ENCODE measurements around the gene RHOC.

Gene RHOC

DNA sequence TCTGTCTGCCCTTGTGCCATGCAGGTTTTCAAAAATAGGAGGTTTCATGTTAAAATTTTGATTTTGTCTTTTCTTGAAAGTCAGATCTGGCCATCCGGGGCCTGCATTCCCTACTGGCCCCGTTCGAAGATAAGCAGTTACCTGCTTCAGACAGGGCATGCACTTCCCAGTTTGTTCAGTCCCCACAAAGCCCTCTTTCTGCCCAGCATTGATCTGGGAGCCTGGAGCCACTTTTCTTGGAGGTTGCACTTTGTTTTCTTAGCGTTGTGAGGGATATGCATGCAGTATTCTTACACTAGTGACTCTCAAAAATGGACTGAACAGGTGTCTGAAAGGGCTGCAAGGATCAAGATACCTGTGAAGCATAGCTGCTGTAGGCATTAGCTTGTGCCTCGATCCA, 21.0 kb downstream of the RHOC start:
- H3K27ac ChIP-seq = no peak overlapping the region
- H3K4me3 ChIP-seq (ENCODE audit: low read depth, low read length) = no peak overlapping the region
- TF ChIP-seq, protein P1, sequence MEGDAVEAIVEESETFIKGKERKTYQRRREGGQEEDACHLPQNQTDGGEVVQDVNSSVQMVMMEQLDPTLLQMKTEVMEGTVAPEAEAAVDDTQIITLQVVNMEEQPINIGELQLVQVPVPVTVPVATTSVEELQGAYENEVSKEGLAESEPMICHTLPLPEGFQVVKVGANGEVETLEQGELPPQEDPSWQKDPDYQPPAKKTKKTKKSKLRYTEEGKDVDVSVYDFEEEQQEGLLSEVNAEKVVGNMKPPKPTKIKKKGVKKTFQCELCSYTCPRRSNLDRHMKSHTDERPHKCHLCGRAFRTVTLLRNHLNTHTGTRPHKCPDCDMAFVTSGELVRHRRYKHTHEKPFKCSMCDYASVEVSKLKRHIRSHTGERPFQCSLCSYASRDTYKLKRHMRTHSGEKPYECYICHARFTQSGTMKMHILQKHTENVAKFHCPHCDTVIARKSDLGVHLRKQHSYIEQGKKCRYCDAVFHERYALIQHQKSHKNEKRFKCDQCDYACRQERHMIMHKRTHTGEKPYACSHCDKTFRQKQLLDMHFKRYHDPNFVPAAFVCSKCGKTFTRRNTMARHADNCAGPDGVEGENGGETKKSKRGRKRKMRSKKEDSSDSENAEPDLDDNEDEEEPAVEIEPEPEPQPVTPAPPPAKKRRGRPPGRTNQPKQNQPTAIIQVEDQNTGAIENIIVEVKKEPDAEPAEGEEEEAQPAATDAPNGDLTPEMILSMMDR (IDR thresholded peaks at IDR 0.05) = no peak
- H3K4me1 ChIP-seq = no peaks in the 10 kb centered on the region
- H2AFZ ChIP-seq = no peak overlapping the region
- H3K27me3 ChIP-seq (ENCODE audit: control insufficient read depth, insufficient read depth, low read length) = no peaks in the 10 kb centered on the region
- H3K36me3 ChIP-seq (ENCODE audit: control insufficient read depth, insufficient read depth, low read length) = no peaks in the 10 kb centered on the region
- no peaks in the 10 kb centered on the region for H3K9me3 ChIP-seq (ENCODE audit: control insufficient read depth, low read length)
- no peak overlapping the region for H3K4me2 ChIP-seq (ENCODE audit: low read length)
- H3K9ac ChIP-seq = no peak overlapping the region
- no peaks in the 10 kb centered on the region for H3K79me2 ChIP-seq

DNA sequence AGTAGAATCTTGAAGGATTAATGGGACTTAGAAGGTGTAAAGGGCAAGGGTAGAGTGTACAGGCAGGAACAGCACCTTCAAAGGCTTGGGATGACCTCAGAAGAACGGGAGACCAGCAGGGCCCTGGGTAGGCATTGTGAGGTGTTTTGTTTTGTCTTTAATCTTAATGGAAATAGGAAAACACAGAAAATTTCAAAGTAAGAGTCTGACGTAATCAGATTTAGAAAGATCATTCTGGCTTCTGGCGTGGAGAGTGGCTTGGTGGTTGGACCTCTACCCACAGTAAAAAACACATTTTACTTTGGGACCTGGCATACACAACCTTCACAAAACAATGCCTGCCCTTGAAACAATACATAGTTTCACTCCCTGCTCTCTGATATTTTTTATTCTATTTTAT, 28.3 kb downstream of the RHOC start:
- no peak overlapping the region for H3K27ac ChIP-seq
- no peaks in the 10 kb centered on the region for H3K9me3 ChIP-seq (ENCODE audit: control insufficient read depth, low read length)
- no peaks in the 10 kb centered on the region for H3K36me3 ChIP-seq (ENCODE audit: control insufficient read depth, insufficient read depth, low read length)
- H3K4me3 ChIP-seq (ENCODE audit: low read depth, low read length) = no peak overlapping the region
- TF ChIP-seq, protein P1 (IDR thresholded peaks at IDR 0.05) = no peak
- no peaks in the 10 kb centered on the region for H3K27me3 ChIP-seq (ENCODE audit: control insufficient read depth, insufficient read depth, low read length)
- no peak overlapping the region for H3K4me2 ChIP-seq (ENCODE audit: low read length)
- no peak overlapping the region for H3K9ac ChIP-seq
- H2AFZ ChIP-seq = no peak overlapping the region
- H3K79me2 ChIP-seq = peaks cover 3% of the 10 kb centered on the region
- peaks cover 5% of the 10 kb centered on the region for H3K4me1 ChIP-seq

DNA sequence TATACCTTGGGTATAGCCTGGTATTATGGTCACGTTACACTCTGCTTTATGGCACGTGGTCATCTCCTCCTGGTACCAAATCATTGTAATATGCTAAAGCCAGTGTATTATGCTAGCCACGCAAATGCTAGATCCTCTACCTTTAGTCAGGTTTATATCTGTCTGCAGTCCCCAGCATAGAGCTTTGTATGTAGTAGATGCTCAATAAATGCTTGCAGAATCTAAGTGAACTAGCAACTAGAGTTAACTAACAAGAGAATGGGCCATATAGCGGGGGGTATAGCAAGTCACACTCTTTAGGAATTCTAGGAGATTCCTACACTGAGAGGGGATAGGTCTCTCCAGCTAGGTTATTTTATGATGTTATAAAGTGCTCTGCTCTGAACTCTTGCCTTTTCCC, 29.4 kb downstream of the RHOC start:
- no peak overlapping the region for H3K27ac ChIP-seq
- no peaks in the 10 kb centered on the region for H3K27me3 ChIP-seq (ENCODE audit: control insufficient read depth, insufficient read depth, low read length)
- no peak overlapping the region for H2AFZ ChIP-seq
- peaks cover 3% of the 10 kb centered on the region for H3K79me2 ChIP-seq
- H3K36me3 ChIP-seq (ENCODE audit: control insufficient read depth, insufficient read depth, low read length) = no peaks in the 10 kb centered on the region
- no peak overlapping the region for H3K9ac ChIP-seq
- no peaks in the 10 kb centered on the region for H3K9me3 ChIP-seq (ENCODE audit: control insufficient read depth, low read length)
- TF ChIP-seq, protein P1 (IDR thresholded peaks at IDR 0.05) = no peak
- no peak overlapping the region for H3K4me3 ChIP-seq (ENCODE audit: low read depth, low read length)
- H3K4me1 ChIP-seq = peaks cover 6% of the 10 kb centered on the region
- no peak overlapping the region for H3K4me2 ChIP-seq (ENCODE audit: low read length)

DNA sequence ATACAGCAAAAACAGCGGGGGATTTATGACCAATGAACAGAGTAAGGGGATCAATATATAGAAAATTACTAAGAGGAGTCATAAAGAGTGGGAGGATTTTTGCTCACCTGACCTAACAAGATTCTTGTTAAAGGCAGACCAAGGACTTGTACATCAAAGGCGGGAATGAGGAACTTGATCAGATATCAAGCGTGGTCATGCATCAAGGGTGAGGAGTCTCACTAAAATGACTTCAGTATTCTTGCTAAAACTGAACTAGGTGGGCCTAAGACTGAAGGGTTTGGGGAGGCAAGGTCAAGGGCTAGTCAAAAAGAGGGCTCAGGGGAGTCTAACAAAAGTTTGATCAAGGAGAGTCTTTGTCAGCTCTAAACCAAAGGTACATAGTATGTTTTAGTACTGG, 30.4 kb downstream of the RHOC start:
- no peaks in the 10 kb centered on the region for H3K9me3 ChIP-seq (ENCODE audit: control insufficient read depth, low read length)
- H2AFZ ChIP-seq = no peak overlapping the region
- H3K4me3 ChIP-seq (ENCODE audit: low read depth, low read length) = peak overlapping the region; percentile 92
- no peaks in the 10 kb centered on the region for H3K36me3 ChIP-seq (ENCODE audit: control insufficient read depth, insufficient read depth, low read length)
- H3K27me3 ChIP-seq (ENCODE audit: control insufficient read depth, insufficient read depth, low read length) = no peaks in the 10 kb centered on the region
- H3K79me2 ChIP-seq = peaks cover 3% of the 10 kb centered on the region
- peak overlapping the region; percentile 34 for H3K4me2 ChIP-seq (ENCODE audit: low read length)
- H3K4me1 ChIP-seq = peaks cover 6% of the 10 kb centered on the region
- TF ChIP-seq, protein P1 (IDR thresholded peaks at IDR 0.05) = no peak
- H3K27ac ChIP-seq = no peak overlapping the region
- H3K9ac ChIP-seq = no peak overlapping the region

DNA sequence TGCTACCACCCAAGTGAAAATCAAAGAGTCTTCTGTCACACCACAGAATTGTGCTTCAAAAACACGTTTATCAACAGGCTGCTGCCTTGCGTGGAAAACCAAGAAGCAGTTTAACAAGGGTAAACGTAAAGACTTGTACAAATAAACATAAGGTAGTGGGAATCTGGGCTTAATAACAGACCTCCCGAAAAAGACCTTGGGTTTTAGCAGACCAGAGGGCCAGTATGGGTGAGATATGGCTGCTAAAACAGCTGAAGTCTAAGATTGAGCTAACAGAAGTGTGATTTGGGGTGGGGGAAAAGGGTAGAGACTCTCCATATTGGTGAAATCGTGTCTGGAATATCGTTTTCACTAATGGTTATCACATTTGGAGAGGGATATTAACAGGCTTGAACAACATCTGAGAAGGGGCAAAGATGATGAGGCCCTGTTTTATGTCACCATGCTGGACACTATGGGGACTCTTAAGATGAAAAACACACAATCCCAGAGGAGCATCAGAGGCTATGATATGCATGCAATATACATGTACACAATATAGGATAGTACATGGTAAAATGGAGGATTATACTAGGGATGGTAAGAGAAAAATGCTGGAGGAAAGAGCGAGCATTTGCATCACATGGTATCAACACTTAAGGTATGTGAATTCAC, 31.1 kb downstream of the RHOC start:
- Histone ChIP-seq H3K9me3 (ENCODE audit: control insufficient read depth, low read length) (no peaks in the 10 kb centered on the region), H2AFZ (peak overlapping the region; percentile 90), H3K36me3 (ENCODE audit: control insufficient read depth, insufficient read depth, low read length) (no peaks in the 10 kb centered on the region), H3K4me1 (peaks cover 6% of the 10 kb centered on the region), H3K9ac (no peak overlapping the region), H3K4me2 (ENCODE audit: low read length) (peak overlapping the region; percentile 99), H3K27me3 (ENCODE audit: control insufficient read depth, insufficient read depth, low read length) (no peaks in the 10 kb centered on the region), H3K27ac (no peak overlapping the region), H3K4me3 (ENCODE audit: low read depth, low read length) (peak overlapping the region; percentile 92), H3K79me2 (peaks cover 3% of the 10 kb centered on the region)
- TF ChIP-seq, protein P1 (IDR thresholded peaks at IDR 0.05) = no peak

All from parathyroid adenoma (tissue), 2 donors.